DND-41 (cell line): ENCODE data around the gene KBTBD3.

Experiments used
- EZH2 ChIP-seq: IDR thresholded peaks from 3 replicates; pipeline ENCODE4 v1.6.1; 2012; ENCODE audit warnings: borderline replicate concordance, low read depth, mild to moderate bottlenecking, moderate library complexity, low read length, inconsistent platforms; ENCODE audit not compliant: severe bottlenecking
- TF ChIP-seq, protein P1 (sequence below): IDR thresholded peaks from 2 replicates; pipeline ENCODE4 v1.5.1; 2012; ENCODE audit warnings: borderline replicate concordance, low read length, moderate library complexity, mild to moderate bottlenecking; ENCODE audit not compliant: poor library complexity, severe bottlenecking; ENCODE audit errors: extremely low read depth

- TF ChIP-seq, protein P1, sequence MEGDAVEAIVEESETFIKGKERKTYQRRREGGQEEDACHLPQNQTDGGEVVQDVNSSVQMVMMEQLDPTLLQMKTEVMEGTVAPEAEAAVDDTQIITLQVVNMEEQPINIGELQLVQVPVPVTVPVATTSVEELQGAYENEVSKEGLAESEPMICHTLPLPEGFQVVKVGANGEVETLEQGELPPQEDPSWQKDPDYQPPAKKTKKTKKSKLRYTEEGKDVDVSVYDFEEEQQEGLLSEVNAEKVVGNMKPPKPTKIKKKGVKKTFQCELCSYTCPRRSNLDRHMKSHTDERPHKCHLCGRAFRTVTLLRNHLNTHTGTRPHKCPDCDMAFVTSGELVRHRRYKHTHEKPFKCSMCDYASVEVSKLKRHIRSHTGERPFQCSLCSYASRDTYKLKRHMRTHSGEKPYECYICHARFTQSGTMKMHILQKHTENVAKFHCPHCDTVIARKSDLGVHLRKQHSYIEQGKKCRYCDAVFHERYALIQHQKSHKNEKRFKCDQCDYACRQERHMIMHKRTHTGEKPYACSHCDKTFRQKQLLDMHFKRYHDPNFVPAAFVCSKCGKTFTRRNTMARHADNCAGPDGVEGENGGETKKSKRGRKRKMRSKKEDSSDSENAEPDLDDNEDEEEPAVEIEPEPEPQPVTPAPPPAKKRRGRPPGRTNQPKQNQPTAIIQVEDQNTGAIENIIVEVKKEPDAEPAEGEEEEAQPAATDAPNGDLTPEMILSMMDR: no peak
- TF ChIP-seq EZH2: no peak
These were observed 15.8 kb downstream of the KBTBD3 start for GRCh38 chr11:106061249-106061784.
